Measurements from ENCODE around the gene SLC6A13.
"Not testable (repeated sequence)": the region's sequence is repeated elsewhere in the genome, so short reads cannot be mapped to it uniquely, and the experiment has no call there.

SLC6A13 gene

GRCh38 chr12:262817-263216, at the start of gene SLC6A13:
Gene SLC6A13 (minus strand): TSS chr12:262836. CDS start chr12:260052, 2,784 bp downstream.
- no peak for DNase-seq (ENCODE audit: low read depth in 2 of 2)

GRCh38 chr12:308511-308910, 45.9 kb upstream of the SLC6A13 start:
- no peak for DNase-seq (ENCODE audit: low read depth in 2 of 2)

- no peak for DNase-seq (ENCODE audit: low read depth in 2 of 2)
Measured at GRCh38 chr12:307406-307805, 44.8 kb upstream of the SLC6A13 start.

- DNase-seq (ENCODE audit: low read depth in 2 of 2), result no peak
Measured at GRCh38 chr12:304805-305204, 42.2 kb upstream of the SLC6A13 start.

- not testable (repeated sequence) for DNase-seq (ENCODE audit: low read depth in 2 of 2)
Measured at GRCh38 chr12:302766-303165, 40.1 kb upstream of the SLC6A13 start.

- DNase-seq (ENCODE audit: low read depth in 2 of 2), result not testable (repeated sequence)
Measured at GRCh38 chr12:300166-300565, 37.5 kb upstream of the SLC6A13 start.

- DNase-seq (ENCODE audit: low read depth in 2 of 2), result not testable (repeated sequence)
Measured at GRCh38 chr12:299511-299910, 36.9 kb upstream of the SLC6A13 start.

- not testable (repeated sequence) for DNase-seq (ENCODE audit: low read depth in 2 of 2)
Measured at GRCh38 chr12:298059-298458, 35.4 kb upstream of the SLC6A13 start.

- DNase-seq (ENCODE audit: low read depth in 2 of 2), result no peak
Measured at GRCh38 chr12:295132-295531, 32.5 kb upstream of the SLC6A13 start.

GRCh38 chr12:293199-293598, 30.6 kb upstream of the SLC6A13 start:
- no peak for DNase-seq (ENCODE audit: low read depth in 2 of 2)

- DNase-seq (ENCODE audit: low read depth in 2 of 2), result no peak
Measured at GRCh38 chr12:292186-292585, 29.6 kb upstream of the SLC6A13 start.

GRCh38 chr12:291153-291723, 28.6 kb upstream of the SLC6A13 start:
- DNase-seq (ENCODE audit: low read depth in 2 of 2), result no peak

- DNase-seq (ENCODE audit: low read depth in 2 of 2), result peak in 1 of 2 experiments; percentile 2
Measured at GRCh38 chr12:288687-289086, 26.1 kb upstream of the SLC6A13 start.

- no peak for DNase-seq (ENCODE audit: low read depth in 2 of 2)
Measured at GRCh38 chr12:286531-287300, 24.1 kb upstream of the SLC6A13 start.

GRCh38 chr12:278046-278445, 15.4 kb upstream of the SLC6A13 start:
- DNase-seq (ENCODE audit: low read depth in 2 of 2), result no peak

GRCh38 chr12:275812-276211, 13.2 kb upstream of the SLC6A13 start:
- no peak for DNase-seq (ENCODE audit: low read depth in 2 of 2)

- no peak for DNase-seq (ENCODE audit: low read depth in 2 of 2)
Measured at GRCh38 chr12:273382-273781, 10.7 kb upstream of the SLC6A13 start.

GRCh38 chr12:272942-273341, 10.3 kb upstream of the SLC6A13 start:
- no peak for DNase-seq (ENCODE audit: low read depth in 2 of 2)

- DNase-seq (ENCODE audit: low read depth in 2 of 2), result no peak
Measured at GRCh38 chr12:271161-271560, 8.5 kb upstream of the SLC6A13 start.

GRCh38 chr12:269191-269590, 6.6 kb upstream of the SLC6A13 start:
- DNase-seq (ENCODE audit: low read depth in 2 of 2), result no peak

GRCh38 chr12:268483-268840, 5.8 kb upstream of the SLC6A13 start:
- DNase-seq (ENCODE audit: low read depth in 2 of 2), result no peak

GRCh38 chr12:267581-268482, 5.2 kb upstream of the SLC6A13 start:
- no peak for DNase-seq (ENCODE audit: low read depth in 2 of 2)

GRCh38 chr12:265096-265495, 2.5 kb upstream of the SLC6A13 start:
- no peak for DNase-seq (ENCODE audit: low read depth in 2 of 2)

All from fibroblast of skin of left biceps (primary cell).